IPS-18a (cell line): Measurements from ENCODE around the gene PSMB11.
A peak's percentile ranks its signal among the peaks of the same experiment; 100 is the strongest.

Source experiments
- H3K27ac ChIP-seq: one replicate; pipeline ENCODE4 v1.5.1; 2013; ENCODE audit warnings: low read length
- H3K27me3 ChIP-seq: one replicate; pipeline ENCODE4 v1.6.1; 2013; ENCODE audit warnings: mild to moderate bottlenecking, low read length; ENCODE audit not compliant: control insufficient read depth, insufficient read depth
- H3K36me3 ChIP-seq: one replicate; pipeline ENCODE4 v1.6.1; 2013; ENCODE audit warnings: low read depth, low read length; ENCODE audit not compliant: control insufficient read depth
- H3K4me1 ChIP-seq: one replicate; pipeline ENCODE4 v1.6.1; 2013; ENCODE audit warnings: low read depth, low read length; ENCODE audit not compliant: control insufficient read depth
- H3K4me3 ChIP-seq: one replicate; pipeline ENCODE4 v1.5.1; 2013; ENCODE audit warnings: low read length
- H3K9ac ChIP-seq: one replicate; pipeline ENCODE4 v1.6.1; 2013; ENCODE audit warnings: mild to moderate bottlenecking, low read length, moderate library complexity
- H3K9me3 ChIP-seq: one replicate; pipeline ENCODE4 v1.6.1; 2013; ENCODE audit warnings: low read depth, low read length; ENCODE audit not compliant: control insufficient read depth

PSMB11 gene

GRCh38 chr14:23056956-23057756 lies 15.1 kb downstream of the PSMB11 start, which contains the start of gene CDH24:
Gene CDH24 (minus strand): TSS chr14:23057520. CDS start chr14:23055733, 1,787 bp downstream.
- H3K4me1 ChIP-seq, result peaks cover 10% of the 10 kb centered on the region
- H3K9ac ChIP-seq, result peak within 1 kb of the TSS; percentile 62
- no peak within 1 kb of the TSS for H3K27ac ChIP-seq
- H3K36me3 ChIP-seq, result peaks cover 35% of the 10 kb centered on the region
- no peaks in the 10 kb centered on the region for H3K9me3 ChIP-seq
- H3K4me3 ChIP-seq, result peak within 1 kb of the TSS; percentile 78
- H3K27me3 ChIP-seq, result peaks cover 6% of the 10 kb centered on the region

- peaks cover 10% of the 10 kb centered on the region for H3K4me1 ChIP-seq
- H3K4me3 ChIP-seq, result peak overlapping the region; percentile 73
- peaks cover 6% of the 10 kb centered on the region for H3K27me3 ChIP-seq
- H3K9me3 ChIP-seq, result no peaks in the 10 kb centered on the region
- peaks cover 41% of the 10 kb centered on the region for H3K36me3 ChIP-seq
- H3K9ac ChIP-seq, result peak overlapping the region; percentile 62
- H3K27ac ChIP-seq, result no peak overlapping the region
Observed at GRCh38 chr14:23057757-23058653, 16.0 kb downstream of the PSMB11 start.

- Histone ChIP-seq H3K4me1 (peaks cover 10% of the 10 kb centered on the region), H3K27ac (no peak overlapping the region), H3K9ac (no peak overlapping the region), H3K36me3 (peaks cover 48% of the 10 kb centered on the region), H3K4me3 (no peak overlapping the region), H3K9me3 (no peaks in the 10 kb centered on the region), H3K27me3 (peaks cover 6% of the 10 kb centered on the region)
Observed at GRCh38 chr14:23058654-23059504, 16.9 kb downstream of the PSMB11 start.

- H3K27me3 ChIP-seq, result peaks cover 6% of the 10 kb centered on the region
- no peak overlapping the region for H3K27ac ChIP-seq
- no peak overlapping the region for H3K4me3 ChIP-seq
- H3K4me1 ChIP-seq, result peaks cover 10% of the 10 kb centered on the region
- no peak overlapping the region for H3K9ac ChIP-seq
- peaks cover 66% of the 10 kb centered on the region for H3K36me3 ChIP-seq
- H3K9me3 ChIP-seq, result no peaks in the 10 kb centered on the region
Observed at GRCh38 chr14:23060536-23061260, 18.7 kb downstream of the PSMB11 start.

GRCh38 chr14:23062002-23062401 lies 20.0 kb downstream of the PSMB11 start:
- peaks cover 79% of the 10 kb centered on the region for H3K36me3 ChIP-seq

GRCh38 chr14:23063601-23064000 lies 21.6 kb downstream of the PSMB11 start:
- Histone ChIP-seq H3K4me1 (peaks cover 2% of the 10 kb centered on the region), H3K27me3 (no peaks in the 10 kb centered on the region), H3K36me3 (peaks cover 93% of the 10 kb centered on the region), H3K9me3 (no peaks in the 10 kb centered on the region), H3K27ac (no peak overlapping the region), H3K9ac (no peak overlapping the region), H3K4me3 (no peak overlapping the region)

More at GRCh38 chr14:23062002-23062401, 20.0 kb downstream of the PSMB11 start:
- Histone ChIP-seq H3K9me3 (no peaks in the 10 kb centered on the region), H3K4me1 (no peaks in the 10 kb centered on the region), H3K27me3 (peaks cover under 1% of the 10 kb centered on the region), H3K4me3 (no peak overlapping the region), H3K27ac (no peak overlapping the region), H3K9ac (no peak overlapping the region)

- Histone ChIP-seq H3K27ac (no peak overlapping the region), H3K4me1 (peaks cover 19% of the 10 kb centered on the region), H3K27me3 (no peaks in the 10 kb centered on the region), H3K9ac (no peak overlapping the region), H3K4me3 (no peak overlapping the region), H3K36me3 (peaks cover 78% of the 10 kb centered on the region), H3K9me3 (no peaks in the 10 kb centered on the region)
Observed at GRCh38 chr14:23066368-23066767, 24.4 kb downstream of the PSMB11 start.

GRCh38 chr14:23066855-23067744 lies 25.1 kb downstream of the PSMB11 start:
- H3K4me1 ChIP-seq, result peaks cover 24% of the 10 kb centered on the region
- no peak overlapping the region for H3K9ac ChIP-seq
- no peak overlapping the region for H3K4me3 ChIP-seq
- no peaks in the 10 kb centered on the region for H3K27me3 ChIP-seq
- H3K9me3 ChIP-seq, result no peaks in the 10 kb centered on the region
- peaks cover 73% of the 10 kb centered on the region for H3K36me3 ChIP-seq
- no peak overlapping the region for H3K27ac ChIP-seq

- Histone ChIP-seq H3K27me3 (no peaks in the 10 kb centered on the region), H3K27ac (no peak overlapping the region), H3K36me3 (peaks cover 71% of the 10 kb centered on the region), H3K4me3 (peak overlapping the region; percentile 41), H3K9me3 (no peaks in the 10 kb centered on the region), H3K9ac (peak overlapping the region; percentile 7), H3K4me1 (peaks cover 33% of the 10 kb centered on the region)
Observed at GRCh38 chr14:23067847-23068788, 26.1 kb downstream of the PSMB11 start.
